HepG2 (cell line): ENCODE measurements around the gene KDM5A. TPM values are rescaled to one million over a fixed set of nuclear protein-coding genes. Genes with fewer than 3 reads are reported as not detected.

Experiments
- HDAC1 ChIP-seq: sonication (generic); formaldehyde crosslinking; IDR thresholded peaks from 2 replicates; pipeline ENCODE4 v1.5.1; 2020; ENCODE audit warnings: mild to moderate bottlenecking, missing genetic modification reagents
- HMG20A ChIP-seq: IDR thresholded peaks from 2 replicates; pipeline ENCODE4 v1.6.1; 2016; ENCODE audit warnings: borderline replicate concordance
- HNRNPLL ChIP-seq: fragments of 200-400 bp; formaldehyde crosslinking; IDR thresholded peaks from 2 replicates; pipeline ENCODE4 v1.6.1; 2017; ENCODE audit warnings: mild to moderate bottlenecking, low read depth, low read length; ENCODE audit not compliant: poor library complexity, severe bottlenecking
- HOXA9 ChIP-seq: sonication (generic); formaldehyde crosslinking; IDR thresholded peaks from 2 replicates; pipeline ENCODE4 v1.8.1; 2022; ENCODE audit warnings: missing genetic modification reagents, mild to moderate bottlenecking, moderate library complexity, borderline replicate concordance
- ZNF256 ChIP-seq: sonication (generic); formaldehyde crosslinking; conservative IDR thresholded peaks from 2 replicates; pipeline ENCODE4 v1.4.0; 2020; ENCODE audit warnings: missing genetic modification reagents
- ZSCAN29 ChIP-seq: sonication (generic); formaldehyde crosslinking; conservative IDR thresholded peaks from 2 replicates; pipeline ENCODE4 v1.4.0; 2020; ENCODE audit warnings: mild to moderate bottlenecking, missing genetic modification reagents
- polyA plus RNA-seq, 8 experiments: library from polyadenylated mRNA; depleted of rRNA in 3 of 8; stranded (reverse) in 7 of 8; unstranded in 1 of 8; fragments of >200 nt; fragmentation: Illumina TruSeq in 4 of 8; extraction: Trizol in 4 of 8; gene quantifications; 2 replicates each; pipeline versions ENCODE4 v1.2.1 to v1.2.3, GENCODE V29; 2011 to 2016; ENCODE audit warnings: low read depth in 4 of 8, missing spikeins in 1 of 8, mixed read lengths in 1 of 8; ENCODE audit not compliant: insufficient read depth in 1 of 8
- total RNA-seq, 5 experiments: library from RNA; depleted of rRNA; stranded (reverse); fragments of >200 nt; fragmentation: Illumina TruSeq; extraction: Trizol; gene quantifications; 2 replicates each; pipeline ENCODE4 v1.2.3, GENCODE V29; 2016; ENCODE audit warnings: low read depth in 1 of 5
- TF ChIP-seq, protein P1 (sequence below): sonication (generic); formaldehyde crosslinking; IDR thresholded peaks from 2 replicates; pipeline ENCODE4 v1.5.1; 2020; ENCODE audit warnings: mild to moderate bottlenecking, missing genetic modification reagents
- TF ChIP-seq, protein P2 (sequence below): sonication (generic); formaldehyde crosslinking; IDR thresholded peaks from one replicate; pipeline ENCODE4 v1.5.1; 2020; ENCODE audit warnings: mild to moderate bottlenecking, missing genetic modification reagents; ENCODE audit errors: not compliant biosample characterization
- TF ChIP-seq, protein P3 (sequence below): sonication (generic); formaldehyde crosslinking; conservative IDR thresholded peaks from 2 replicates; pipeline ENCODE4 v1.4.0; 2020; ENCODE audit warnings: missing genetic modification reagents

The KDM5A gene
- total and polyA plus RNA-seq, 2 of the 13 experiments (the other 11 are each of a cell fraction or from before 2014, with no cell fraction given), result 12.0 to 29.2 TPM

DNA sequence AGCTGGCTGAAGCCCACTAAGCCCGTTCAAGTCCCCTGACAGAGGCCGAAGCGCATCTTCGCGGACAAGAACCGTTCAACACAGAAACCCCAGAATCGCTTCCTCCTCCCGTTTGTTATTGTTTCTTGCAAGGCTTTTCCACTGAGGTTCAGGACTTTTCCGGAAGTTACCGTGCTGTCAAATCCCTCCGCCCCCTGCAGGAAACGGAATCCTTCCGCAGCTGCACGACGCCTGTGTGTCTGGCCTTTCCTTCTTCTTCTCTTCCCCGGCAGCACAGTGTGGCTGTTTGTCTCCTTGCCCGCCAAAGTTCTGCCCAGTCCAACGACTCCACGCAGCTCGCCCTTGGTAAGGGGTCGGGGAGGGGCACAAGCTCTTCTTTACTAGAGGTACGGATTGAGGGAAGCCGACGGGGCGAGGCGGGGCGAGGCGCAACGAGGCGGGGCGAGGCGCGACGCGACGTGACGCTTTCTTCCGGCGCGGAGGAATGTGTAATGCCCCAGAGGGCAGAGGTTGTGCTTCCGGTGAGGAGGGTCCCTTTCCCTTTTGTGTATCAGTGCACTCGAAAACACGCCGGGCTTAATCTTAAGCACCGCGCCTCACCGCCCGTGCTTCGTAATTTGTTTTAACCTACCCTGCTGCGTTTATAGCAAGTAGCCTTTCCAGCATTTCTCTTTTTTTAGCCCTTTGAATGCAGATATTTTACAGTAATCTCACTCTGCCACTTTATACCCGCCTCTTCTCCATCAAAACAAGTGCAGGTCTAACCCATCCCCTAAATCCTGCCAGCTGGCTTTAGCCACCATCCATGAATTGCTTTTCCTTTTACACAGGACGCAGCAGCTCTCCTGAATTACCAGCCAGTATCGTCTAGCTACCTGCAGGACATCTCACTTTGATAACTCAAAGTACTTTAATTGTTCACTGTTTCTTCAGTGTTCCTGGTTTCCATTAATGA lies at the start of gene KDM5A (continued):
- TF ChIP-seq HMG20A (CRISPR knock-in tag), result no peak
- TF ChIP-seq, protein P1, sequence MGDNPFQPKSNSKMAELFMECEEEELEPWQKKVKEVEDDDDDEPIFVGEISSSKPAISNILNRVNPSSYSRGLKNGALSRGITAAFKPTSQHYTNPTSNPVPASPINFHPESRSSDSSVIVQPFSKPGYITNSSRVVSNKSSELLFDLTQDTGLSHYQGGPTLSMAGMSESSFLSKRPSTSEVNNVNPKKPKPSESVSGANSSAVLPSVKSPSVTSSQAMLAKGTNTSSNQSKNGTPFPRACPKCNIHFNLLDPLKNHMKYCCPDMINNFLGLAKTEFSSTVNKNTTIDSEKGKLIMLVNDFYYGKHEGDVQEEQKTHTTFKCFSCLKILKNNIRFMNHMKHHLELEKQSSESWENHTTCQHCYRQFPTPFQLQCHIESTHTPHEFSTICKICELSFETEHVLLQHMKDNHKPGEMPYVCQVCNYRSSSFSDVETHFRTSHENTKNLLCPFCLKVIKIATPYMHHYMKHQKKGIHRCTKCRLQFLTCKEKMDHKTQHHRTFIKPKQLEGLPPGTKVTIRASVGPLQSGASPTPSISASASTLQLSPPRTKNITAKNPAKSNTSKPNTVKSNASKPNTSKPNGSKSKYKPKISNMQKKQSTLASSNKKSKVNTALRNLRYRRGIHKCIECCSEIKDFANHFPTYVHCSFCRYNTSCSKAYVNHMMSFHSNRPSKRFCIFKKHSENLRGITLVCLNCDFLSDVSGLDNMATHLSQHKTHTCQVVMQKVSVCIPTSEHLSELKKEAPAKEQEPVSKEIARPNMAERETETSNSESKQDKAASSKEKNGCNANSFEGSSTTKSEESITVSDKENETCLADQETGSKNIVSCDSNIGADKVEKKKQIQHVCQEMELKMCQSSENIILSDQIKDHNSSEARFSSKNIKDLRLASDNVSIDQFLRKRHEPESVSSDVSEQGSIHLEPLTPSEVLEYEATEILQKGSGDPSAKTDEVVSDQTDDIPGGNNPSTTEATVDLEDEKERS (CRISPR knock-in tag), result peak; percentile 64; the same call in 1 of the 2 replicates
- no peak for TF ChIP-seq ZSCAN29 (CRISPR knock-in tag)
- TF ChIP-seq ZNF256 (CRISPR knock-in tag), result no peak
- TF ChIP-seq, protein P2, sequence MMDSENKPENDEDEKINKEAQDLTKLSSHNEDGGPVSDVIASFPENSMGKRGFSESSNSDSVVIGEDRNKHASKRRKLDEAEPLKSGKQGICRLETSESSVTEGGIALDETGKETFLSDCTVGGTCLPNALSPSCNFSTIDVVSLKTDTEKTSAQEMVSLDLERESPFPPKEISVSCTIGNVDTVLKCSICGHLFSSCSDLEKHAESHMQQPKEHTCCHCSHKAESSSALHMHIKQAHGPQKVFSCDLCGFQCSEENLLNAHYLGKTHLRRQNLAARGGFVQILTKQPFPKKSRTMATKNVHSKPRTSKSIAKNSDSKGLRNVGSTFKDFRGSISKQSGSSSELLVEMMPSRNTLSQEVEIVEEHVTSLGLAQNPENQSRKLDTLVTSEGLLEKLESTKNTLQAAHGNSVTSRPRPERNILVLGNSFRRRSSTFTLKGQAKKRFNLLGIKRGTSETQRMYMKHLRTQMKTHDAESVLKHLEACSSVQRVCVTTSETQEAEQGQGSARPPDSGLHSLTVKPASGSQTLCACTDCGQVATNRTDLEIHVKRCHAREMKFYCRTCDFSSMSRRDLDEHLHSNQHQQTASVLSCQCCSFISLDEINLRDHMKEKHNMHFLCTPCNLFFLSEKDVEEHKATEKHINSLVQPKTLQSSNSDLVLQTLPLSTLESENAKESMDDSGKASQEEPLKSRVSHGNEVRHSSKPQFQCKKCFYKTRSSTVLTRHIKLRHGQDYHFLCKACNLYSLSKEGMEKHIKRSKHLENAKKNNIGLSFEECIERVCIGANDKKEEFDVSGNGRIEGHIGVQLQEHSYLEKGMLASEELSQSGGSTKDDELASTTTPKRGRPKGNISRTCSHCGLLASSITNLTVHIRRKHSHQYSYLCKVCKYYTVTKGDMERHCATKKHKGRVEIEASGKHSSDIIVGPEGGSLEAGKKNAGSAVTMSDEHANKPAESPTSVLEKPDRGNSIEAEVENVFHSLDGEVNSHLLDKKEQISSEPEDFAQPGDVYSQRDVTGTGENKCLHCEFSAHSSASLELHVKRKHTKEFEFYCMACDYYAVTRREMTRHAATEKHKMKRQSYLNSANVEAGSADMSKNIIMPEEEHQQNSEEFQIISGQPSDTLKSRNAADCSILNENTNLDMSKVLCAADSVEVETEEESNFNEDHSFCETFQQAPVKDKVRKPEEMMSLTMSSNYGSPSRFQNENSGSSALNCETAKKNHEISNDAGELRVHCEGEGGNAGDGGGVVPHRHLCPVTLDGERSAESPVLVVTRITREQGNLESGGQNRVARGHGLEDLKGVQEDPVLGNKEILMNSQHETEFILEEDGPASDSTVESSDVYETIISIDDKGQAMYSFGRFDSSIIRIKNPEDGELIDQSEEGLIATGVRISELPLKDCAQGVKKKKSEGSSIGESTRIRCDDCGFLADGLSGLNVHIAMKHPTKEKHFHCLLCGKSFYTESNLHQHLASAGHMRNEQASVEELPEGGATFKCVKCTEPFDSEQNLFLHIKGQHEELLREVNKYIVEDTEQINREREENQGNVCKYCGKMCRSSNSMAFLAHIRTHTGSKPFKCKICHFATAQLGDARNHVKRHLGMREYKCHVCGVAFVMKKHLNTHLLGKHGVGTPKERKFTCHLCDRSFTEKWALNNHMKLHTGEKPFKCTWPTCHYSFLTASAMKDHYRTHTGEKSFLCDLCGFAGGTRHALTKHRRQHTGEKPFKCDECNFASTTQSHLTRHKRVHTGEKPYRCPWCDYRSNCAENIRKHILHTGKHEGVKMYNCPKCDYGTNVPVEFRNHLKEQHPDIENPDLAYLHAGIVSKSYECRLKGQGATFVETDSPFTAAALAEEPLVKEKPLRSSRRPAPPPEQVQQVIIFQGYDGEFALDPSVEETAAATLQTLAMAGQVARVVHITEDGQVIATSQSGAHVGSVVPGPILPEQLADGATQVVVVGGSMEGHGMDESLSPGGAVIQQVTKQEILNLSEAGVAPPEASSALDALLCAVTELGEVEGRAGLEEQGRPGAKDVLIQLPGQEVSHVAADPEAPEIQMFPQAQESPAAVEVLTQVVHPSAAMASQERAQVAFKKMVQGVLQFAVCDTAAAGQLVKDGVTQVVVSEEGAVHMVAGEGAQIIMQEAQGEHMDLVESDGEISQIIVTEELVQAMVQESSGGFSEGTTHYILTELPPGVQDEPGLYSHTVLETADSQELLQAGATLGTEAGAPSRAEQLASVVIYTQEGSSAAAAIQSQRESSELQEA (CRISPR knock-in tag), result no peak
- TF ChIP-seq HNRNPLL, result peak; percentile 28
- TF ChIP-seq HOXA9 (CRISPR knock-in tag), result no peak
- peak; percentile 91 for TF ChIP-seq HDAC1
- TF ChIP-seq, protein P3, sequence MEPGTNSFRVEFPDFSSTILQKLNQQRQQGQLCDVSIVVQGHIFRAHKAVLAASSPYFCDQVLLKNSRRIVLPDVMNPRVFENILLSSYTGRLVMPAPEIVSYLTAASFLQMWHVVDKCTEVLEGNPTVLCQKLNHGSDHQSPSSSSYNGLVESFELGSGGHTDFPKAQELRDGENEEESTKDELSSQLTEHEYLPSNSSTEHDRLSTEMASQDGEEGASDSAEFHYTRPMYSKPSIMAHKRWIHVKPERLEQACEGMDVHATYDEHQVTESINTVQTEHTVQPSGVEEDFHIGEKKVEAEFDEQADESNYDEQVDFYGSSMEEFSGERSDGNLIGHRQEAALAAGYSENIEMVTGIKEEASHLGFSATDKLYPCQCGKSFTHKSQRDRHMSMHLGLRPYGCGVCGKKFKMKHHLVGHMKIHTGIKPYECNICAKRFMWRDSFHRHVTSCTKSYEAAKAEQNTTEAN (CRISPR knock-in tag), result no peak
